DOHH2 (cell line): Measurements from ENCODE around the gene VAV1.

Experiments
- CTCF ChIP-seq: fragments of 200-600 bp; sonication (generic); IDR thresholded peaks from one replicate; pipeline ENCODE4 v1.5.1; 2014; ENCODE audit warnings: antibody characterized with exemption, mild to moderate bottlenecking, low read depth, low read length; ENCODE audit not compliant: poor library complexity, severe bottlenecking
- EZH2phosphoT487 ChIP-seq: fragments of 200-600 bp; sonication (generic); IDR thresholded peaks from 2 replicates; pipeline ENCODE4 v1.6.1; 2017; ENCODE audit warnings: borderline replicate concordance, mild to moderate bottlenecking, antibody characterized with exemption, low read length, moderate library complexity, mixed read lengths

- no peak for TF ChIP-seq CTCF
- TF ChIP-seq EZH2phosphoT487 = no peak
Observed at GRCh38 chr19:6868351-6868750, 95.8 kb downstream of the VAV1 start.
